ENCODE measurements around the gene DPYD. TPM values are rescaled to one million over a fixed set of nuclear protein-coding genes. Genes with fewer than 3 reads are reported as not detected.

The DPYD gene
- total RNA-seq, 2 experiments from 2014 or later = 34.4 to 35.9 TPM

- H3K27me3 ChIP-seq (ENCODE audit: control insufficient read depth in 1 of 2, insufficient read depth in 2 of 2, low read length in 2 of 2) = no peaks in the 10 kb centered on the region
- H3K36me3 ChIP-seq (ENCODE audit: insufficient read depth, low read length) = peaks cover 27% of the 10 kb centered on the region
- no peak overlapping the region for H3K4me3 ChIP-seq (ENCODE audit: low read length)
- Mint-ChIP-seq H3K4me1 (ENCODE audit: low read depth) (no peaks in the 10 kb centered on the region), H3K27me3 (no peaks in the 10 kb centered on the region), H3K4me3 (no peak overlapping the region), H3K36me3 (ENCODE audit: low read depth) (peaks cover 54% of the 10 kb centered on the region), H3K27ac (no peak overlapping the region), H3K9me3 (no peaks in the 10 kb centered on the region)
- intact Hi-C loops (cut with DNase I, micrococcal nuclease) = no loop called here
- no peaks in the 10 kb centered on the region for H3K9me3 ChIP-seq (ENCODE audit: control insufficient read depth in 1 of 2, insufficient read depth in 1 of 2, low read length in 2 of 2)
- no peak overlapping the region for H3K27ac ChIP-seq (ENCODE audit: low read depth in 1 of 2, low read length in 2 of 2)
- ChIA-PET CTCF (no interaction called here), POLR2A (no interaction called here)
- no peak for DNase-seq
- H3K4me1 ChIP-seq (ENCODE audit: insufficient read depth, low read length) = no peaks in the 10 kb centered on the region
- ATAC-seq (ENCODE audit: poor library complexity) = no peak
- TF ChIP-seq CTCF (IDR thresholded peaks at IDR 0.05) = no peak
These were observed 825.1 kb downstream of the DPYD start for GRCh38 chr1:97095764-97096163.

GRCh38 chr1:97094247-97094972, 826.4 kb downstream of the DPYD start:
- ChIA-PET POLR2A (no interaction called here), CTCF (interaction anchor here (1.1 kb wide), 1 partner anchor 19 kb away, joined by 3 read pairs; no protein-coding TSS in a partner anchor)
- no peaks in the 10 kb centered on the region for H3K9me3 ChIP-seq (ENCODE audit: control insufficient read depth in 1 of 2, insufficient read depth in 1 of 2, low read length in 2 of 2)
- intact Hi-C loops (cut with DNase I, micrococcal nuclease) = no loop called here
- Mint-ChIP-seq H3K4me3 (no peak overlapping the region), H3K27me3 (no peaks in the 10 kb centered on the region), H3K9me3 (no peaks in the 10 kb centered on the region), H3K4me1 (ENCODE audit: low read depth) (no peaks in the 10 kb centered on the region), H3K36me3 (ENCODE audit: low read depth) (peaks cover 53% of the 10 kb centered on the region), H3K27ac (no peak overlapping the region)
- H3K4me3 ChIP-seq (ENCODE audit: low read length) = no peak overlapping the region
- no peak overlapping the region for H3K27ac ChIP-seq (ENCODE audit: low read depth in 1 of 2, low read length in 2 of 2)
- H3K4me1 ChIP-seq (ENCODE audit: insufficient read depth, low read length) = no peaks in the 10 kb centered on the region
- no peaks in the 10 kb centered on the region for H3K27me3 ChIP-seq (ENCODE audit: control insufficient read depth in 1 of 2, insufficient read depth in 2 of 2, low read length in 2 of 2)
- H3K36me3 ChIP-seq (ENCODE audit: insufficient read depth, low read length) = peaks cover 27% of the 10 kb centered on the region
- no peak for TF ChIP-seq CTCF (IDR thresholded peaks at IDR 0.05)
- DNase-seq (no peak), ATAC-seq (ENCODE audit: poor library complexity) (no peak)

GRCh38 chr1:97093741-97094140, 827.1 kb downstream of the DPYD start:
- Mint-ChIP-seq H3K4me1 (ENCODE audit: low read depth) (no peaks in the 10 kb centered on the region), H3K4me3 (no peak overlapping the region), H3K27me3 (no peaks in the 10 kb centered on the region), H3K27ac (no peak overlapping the region), H3K9me3 (no peaks in the 10 kb centered on the region), H3K36me3 (ENCODE audit: low read depth) (peaks cover 48% of the 10 kb centered on the region)
- Histone ChIP-seq H3K27ac (ENCODE audit: low read depth in 1 of 2, low read length in 2 of 2) (no peak overlapping the region), H3K4me3 (ENCODE audit: low read length) (no peak overlapping the region), H3K9me3 (ENCODE audit: control insufficient read depth in 1 of 2, insufficient read depth in 1 of 2, low read length in 2 of 2) (no peaks in the 10 kb centered on the region), H3K27me3 (ENCODE audit: control insufficient read depth in 1 of 2, insufficient read depth in 2 of 2, low read length in 2 of 2) (no peaks in the 10 kb centered on the region), H3K36me3 (ENCODE audit: insufficient read depth, low read length) (peaks cover 27% of the 10 kb centered on the region), H3K4me1 (ENCODE audit: insufficient read depth, low read length) (no peaks in the 10 kb centered on the region)
- ChIA-PET CTCF (no interaction called here), POLR2A (no interaction called here)
- ATAC-seq (ENCODE audit: poor library complexity) = no peak
- TF ChIP-seq CTCF (IDR thresholded peaks at IDR 0.05) = no peak
- DNase-seq = no peak
- intact Hi-C loops (cut with DNase I, micrococcal nuclease) = no loop called here

All from CD4-positive, alpha-beta T cell (primary cell).